Medulla oblongata (tissue), 1 donor: ENCODE results near the gene AFF3.

Experiments
- DNase-seq: peaks from one replicate; pipeline ENCODE4 v3.0.0-alpha.2; 2015; ENCODE audit errors: extremely low spot score

AFF3 gene

GRCh38 chr2:99707592-99707991, 434.8 kb downstream of the AFF3 start:
- no peak for DNase-seq

GRCh38 chr2:99706735-99707134, 435.7 kb downstream of the AFF3 start:
- no peak for DNase-seq

GRCh38 chr2:99701503-99701902, 440.9 kb downstream of the AFF3 start:
- no peak for DNase-seq

GRCh38 chr2:99700482-99701398, 441.6 kb downstream of the AFF3 start:
- peak; percentile 46 for DNase-seq

GRCh38 chr2:99698896-99699295, 443.5 kb downstream of the AFF3 start:
- DNase-seq = no peak

- DNase-seq = no peak
Measured at GRCh38 chr2:99697811-99698568, 444.4 kb downstream of the AFF3 start.

- DNase-seq = no peak
Measured at GRCh38 chr2:99695944-99696253, 446.5 kb downstream of the AFF3 start.

- no peak for DNase-seq
Measured at GRCh38 chr2:99695130-99695943, 447.1 kb downstream of the AFF3 start.

GRCh38 chr2:99694331-99694730, 448.1 kb downstream of the AFF3 start:
- DNase-seq = no peak

GRCh38 chr2:99692785-99693184, 449.6 kb downstream of the AFF3 start:
- no peak for DNase-seq

GRCh38 chr2:99691926-99692325, 450.5 kb downstream of the AFF3 start:
- no peak for DNase-seq

GRCh38 chr2:99689145-99689742, 453.1 kb downstream of the AFF3 start:
- DNase-seq = no peak

- DNase-seq = no peak
Measured at GRCh38 chr2:99688699-99689098, 453.7 kb downstream of the AFF3 start.

- no peak for DNase-seq
Measured at GRCh38 chr2:99682275-99683060, 459.9 kb downstream of the AFF3 start.

GRCh38 chr2:99680946-99681345, 461.4 kb downstream of the AFF3 start:
- no peak for DNase-seq

- no peak for DNase-seq
Measured at GRCh38 chr2:99679518-99679917, 462.9 kb downstream of the AFF3 start.

- DNase-seq = no peak
Measured at GRCh38 chr2:99678625-99679024, 463.8 kb downstream of the AFF3 start.

GRCh38 chr2:99677814-99678213, 464.6 kb downstream of the AFF3 start:
- DNase-seq = no peak

- no peak for DNase-seq
Measured at GRCh38 chr2:99675130-99675661, 467.2 kb downstream of the AFF3 start.

GRCh38 chr2:99674090-99674489, 468.3 kb downstream of the AFF3 start:
- DNase-seq = no peak
